Left ventricle myocardium inferior (tissue), 1 donor: ENCODE data around the gene ZNF865. TPM values are rescaled to one million over a fixed set of nuclear protein-coding genes. Genes with fewer than 3 reads are reported as not detected.

Source experiments
- DNase-seq: peaks from one replicate; pipeline ENCODE4 v3.0.0-alpha.2; 2020
- H3K27ac ChIP-seq: fragments of 200-600 bp; replicated peaks from 2 replicates; pipeline ENCODE4 v1.8.0; 2021
- H3K27me3 ChIP-seq: fragments of 200-600 bp; 2 replicates; pipeline ENCODE4 v1.8.0; 2021; ENCODE audit warnings: low read depth
- H3K36me3 ChIP-seq: fragments of 200-600 bp; 2 replicates; pipeline ENCODE4 v1.8.0; 2021
- H3K4me1 ChIP-seq: fragments of 200-600 bp; 2 replicates; pipeline ENCODE4 v1.8.0; 2021
- H3K4me3 ChIP-seq: fragments of 200-600 bp; 2 replicates; pipeline ENCODE4 v1.8.0; 2021; ENCODE audit warnings: mild to moderate bottlenecking, moderate library complexity
- H3K9me3 ChIP-seq: fragments of 200-600 bp; replicated peaks from 2 replicates; pipeline ENCODE4 v1.8.0; 2021
- CTCF ChIP-seq: fragments of 200-600 bp; IDR thresholded peaks from 2 replicates; pipeline ENCODE4 v1.8.0; 2021; ENCODE audit warnings: antibody characterized with exemption, mild to moderate bottlenecking, borderline replicate concordance
- intact Hi-C: fragments of 100-400 bp; cut with micrococcal nuclease; formaldehyde crosslinking; loops from one replicate; pipeline ENCODE4 v1.11.0; 2022
- total RNA-seq: library from RNA; stranded (reverse); fragmentation: NEBNext Ultra II Directional; extraction: Animal tissue kit (Norgen Biotek cat#: 25700); gene quantifications from one replicate; pipeline ENCODE4 v1.2.1, GENCODE V29; 2021
- donor health status: DM: no; HTN: yes; CAD: no; lungs with severe emphysema.

ZNF865 gene
- total RNA-seq, 1 donor from 2014 or later: 17.0 TPM

- H3K4me1 ChIP-seq: peaks cover 32% of the 10 kb centered on the region
- H3K4me3 ChIP-seq: no peak overlapping the region
- no peaks in the 10 kb centered on the region for H3K9me3 ChIP-seq
- no peak for TF ChIP-seq CTCF
- H3K27me3 ChIP-seq: no peaks in the 10 kb centered on the region
- DNase-seq: no peak
- intact Hi-C loops: no loop called here
- H3K36me3 ChIP-seq: peaks cover 90% of the 10 kb centered on the region
- H3K27ac ChIP-seq: no peak overlapping the region
Observed at GRCh38 chr19:55666343-55667005, 61.0 kb downstream of the ZNF865 start.

Other genes with a start within 250 kb of the ZNF865 start
- gene GARIN5B, start 242.4 kb upstream of the ZNF865 start, total RNA-seq: not detected
- gene IL11, start 235.2 kb upstream of the ZNF865 start, total RNA-seq: not detected
- not detected for gene TMEM190, start 228.8 kb upstream of the ZNF865 start, total RNA-seq
- gene TMEM238, start 221.4 kb upstream of the ZNF865 start, total RNA-seq: 0.69 TPM
- 559 TPM for gene RPL28, start 219.7 kb upstream of the ZNF865 start, total RNA-seq
- 33.2 TPM for gene UBE2S, start 197.9 kb upstream of the ZNF865 start, total RNA-seq
- gene SHISA7, start 162.3 kb upstream of the ZNF865 start, total RNA-seq: not detected
- 52.6 TPM for gene ISOC2, start 144.0 kb upstream of the ZNF865 start, total RNA-seq
- not detected for gene C19orf85, start 140.9 kb upstream of the ZNF865 start, total RNA-seq
- 5.4 TPM for gene ZNF628, start 129.0 kb upstream of the ZNF865 start, total RNA-seq
- gene NAT14, start 120.5 kb upstream of the ZNF865 start, total RNA-seq: 5.2 TPM
- 3.7 TPM for gene SSC5D, start 117.2 kb upstream of the ZNF865 start, total RNA-seq
- 6.5 TPM for gene SBK2, start 68.5 kb upstream of the ZNF865 start, total RNA-seq
- 21.1 TPM for gene SBK3, start 60.1 kb upstream of the ZNF865 start, total RNA-seq
- 11.5 TPM for gene ZNF579, start 24.8 kb upstream of the ZNF865 start, total RNA-seq
- 16.0 TPM for gene FIZ1, start 6.1 kb upstream of the ZNF865 start, total RNA-seq
- gene ZNF524, start 5.4 kb upstream of the ZNF865 start, total RNA-seq: 15.6 TPM
- gene ZNF784, start 18.9 kb downstream of the ZNF865 start, total RNA-seq: 13.2 TPM
- gene ZNF580, start 35.4 kb downstream of the ZNF865 start, total RNA-seq: 11.8 TPM
- 7.1 TPM for gene ZNF581, start 38.0 kb downstream of the ZNF865 start, total RNA-seq
- gene CCDC106, start 42.6 kb downstream of the ZNF865 start, total RNA-seq: 14.6 TPM
- 74.0 TPM for gene U2AF2, start 49.4 kb downstream of the ZNF865 start, total RNA-seq
- 205 TPM for gene EPN1, start 69.6 kb downstream of the ZNF865 start, total RNA-seq
- not detected for gene NLRP9, start 132.8 kb downstream of the ZNF865 start, total RNA-seq
- gene RFPL4A, start 153.4 kb downstream of the ZNF865 start, total RNA-seq: not detected
- gene RFPL4AL1, start 163.5 kb downstream of the ZNF865 start, total RNA-seq: not detected
- not detected for gene NLRP11, start 226.4 kb downstream of the ZNF865 start, total RNA-seq
- gene NLRP4, start 230.9 kb downstream of the ZNF865 start, total RNA-seq: not detected